ENCODE data around the gene SEMA4C.

DNA sequence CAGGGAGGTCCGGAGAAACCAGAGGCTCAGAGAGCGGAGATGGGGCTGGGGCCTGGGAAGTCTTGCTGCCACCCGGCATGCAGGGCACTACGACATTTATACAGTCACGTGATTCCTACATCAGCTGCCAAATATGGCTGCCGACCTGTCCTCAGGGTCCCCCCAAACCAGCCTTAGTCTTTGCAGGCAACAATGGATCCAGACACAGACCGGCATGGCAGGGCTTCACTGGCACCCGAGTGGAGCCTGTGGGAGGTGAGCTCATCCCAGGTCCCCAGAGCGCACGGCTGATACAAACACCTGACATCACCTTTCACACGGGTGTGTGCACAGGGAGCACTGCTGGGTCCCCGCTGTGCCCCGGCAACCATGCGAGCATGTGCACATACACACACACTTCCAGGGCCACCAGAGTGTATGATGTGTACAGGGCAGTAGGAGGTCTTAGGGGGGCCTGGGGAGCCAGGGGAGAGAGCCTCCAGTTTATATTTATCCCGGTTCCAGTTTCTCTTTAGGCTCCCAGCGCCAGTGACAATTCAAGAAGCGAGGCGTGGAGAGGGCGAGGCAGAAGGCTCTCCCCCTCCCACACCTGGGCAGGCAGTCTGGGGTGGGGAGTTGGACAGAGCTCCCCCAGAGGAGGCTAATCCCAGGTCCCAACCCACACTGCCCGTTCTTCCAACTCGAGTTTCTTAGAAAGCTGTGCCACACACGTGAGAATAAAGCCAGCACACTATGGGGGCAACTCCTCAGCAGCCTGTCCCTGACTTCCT, 2.7 kb downstream of the SEMA4C start:
- TF ChIP-seq, protein P1, sequence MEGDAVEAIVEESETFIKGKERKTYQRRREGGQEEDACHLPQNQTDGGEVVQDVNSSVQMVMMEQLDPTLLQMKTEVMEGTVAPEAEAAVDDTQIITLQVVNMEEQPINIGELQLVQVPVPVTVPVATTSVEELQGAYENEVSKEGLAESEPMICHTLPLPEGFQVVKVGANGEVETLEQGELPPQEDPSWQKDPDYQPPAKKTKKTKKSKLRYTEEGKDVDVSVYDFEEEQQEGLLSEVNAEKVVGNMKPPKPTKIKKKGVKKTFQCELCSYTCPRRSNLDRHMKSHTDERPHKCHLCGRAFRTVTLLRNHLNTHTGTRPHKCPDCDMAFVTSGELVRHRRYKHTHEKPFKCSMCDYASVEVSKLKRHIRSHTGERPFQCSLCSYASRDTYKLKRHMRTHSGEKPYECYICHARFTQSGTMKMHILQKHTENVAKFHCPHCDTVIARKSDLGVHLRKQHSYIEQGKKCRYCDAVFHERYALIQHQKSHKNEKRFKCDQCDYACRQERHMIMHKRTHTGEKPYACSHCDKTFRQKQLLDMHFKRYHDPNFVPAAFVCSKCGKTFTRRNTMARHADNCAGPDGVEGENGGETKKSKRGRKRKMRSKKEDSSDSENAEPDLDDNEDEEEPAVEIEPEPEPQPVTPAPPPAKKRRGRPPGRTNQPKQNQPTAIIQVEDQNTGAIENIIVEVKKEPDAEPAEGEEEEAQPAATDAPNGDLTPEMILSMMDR (IDR thresholded peaks at IDR 0.05): no peak
- TF ChIP-seq ZFX (IDR thresholded peaks at IDR 0.05; ENCODE audit: borderline replicate concordance): no peak
